ENCODE results near the gene KIF21A.

Gene KIF21A

DNA sequence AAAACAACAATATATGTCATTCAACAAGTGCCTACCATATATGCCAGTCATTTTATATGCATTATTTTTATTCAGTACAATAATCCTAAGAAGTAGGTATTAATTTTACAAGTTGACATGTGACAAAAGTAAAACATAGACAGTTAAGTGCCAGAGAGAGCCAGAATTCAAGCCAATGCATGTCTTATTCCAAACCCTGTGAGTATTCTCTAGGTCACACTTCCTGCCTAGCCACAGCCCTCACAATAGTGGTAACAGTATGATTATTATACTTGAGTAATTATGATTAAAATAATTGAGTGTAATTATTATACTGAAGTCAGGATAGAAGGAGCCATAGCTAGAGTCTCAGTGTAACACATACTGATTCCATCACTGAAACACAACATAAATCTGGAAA, 52.2 kb downstream of the KIF21A start:
- DNase-seq (ENCODE audit: low read depth, low spot score) = no peak

DNA sequence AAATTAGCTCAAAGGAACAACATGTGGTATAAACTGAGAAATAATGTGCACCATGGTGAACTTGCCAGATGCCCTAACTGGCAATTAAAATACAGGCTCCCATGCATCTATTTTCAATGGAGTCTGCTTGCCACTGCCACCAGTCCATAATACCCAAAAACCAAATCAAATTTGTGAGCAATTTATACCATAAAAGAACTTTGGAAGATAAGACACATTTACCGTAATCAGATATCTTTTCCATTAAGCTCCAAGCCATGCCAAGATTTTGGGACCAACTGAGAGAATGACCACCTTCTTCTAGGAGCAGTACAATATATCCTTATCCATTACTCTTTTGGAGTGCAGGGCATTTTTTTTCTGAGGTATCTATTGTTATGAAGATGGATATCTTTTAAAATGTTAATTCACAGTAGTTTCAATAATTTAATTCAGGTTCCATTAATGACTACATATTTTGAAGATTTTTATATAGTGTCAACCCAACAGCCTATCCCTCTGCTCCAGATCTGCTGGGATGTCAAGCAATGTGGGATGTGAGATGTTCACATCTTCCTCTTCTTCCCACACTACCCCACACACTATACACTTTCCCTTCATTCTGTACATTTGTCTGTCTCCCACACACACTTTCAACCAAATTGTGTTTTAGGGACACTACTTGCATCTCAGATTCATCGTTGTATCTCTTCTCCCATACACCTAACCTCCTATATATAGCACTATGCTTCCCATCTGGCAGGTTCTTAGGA, 53.3 kb downstream of the KIF21A start:
- DNase-seq (ENCODE audit: low read depth, low spot score) = no peak

DNA sequence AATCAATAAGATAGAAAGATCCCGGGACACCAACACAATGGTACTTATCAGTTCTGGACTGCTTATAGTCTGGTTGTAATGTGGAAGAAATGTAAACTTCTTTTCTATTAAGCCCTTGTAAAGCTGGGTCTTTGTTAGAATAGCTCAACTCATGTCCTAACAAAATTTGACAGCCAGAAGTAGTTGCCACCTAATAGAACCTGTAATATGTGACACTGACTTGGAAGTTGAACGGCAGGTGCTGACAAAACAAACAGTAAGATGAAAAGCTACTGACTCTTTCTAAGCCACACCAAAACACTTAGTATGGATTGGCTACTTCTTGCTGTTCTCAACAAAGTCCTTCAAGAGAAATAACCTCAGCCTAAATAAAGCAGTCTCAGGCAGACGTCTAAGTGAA, 56.6 kb downstream of the KIF21A start:
- DNase-seq (ENCODE audit: low read depth, low spot score) = no peak

DNA sequence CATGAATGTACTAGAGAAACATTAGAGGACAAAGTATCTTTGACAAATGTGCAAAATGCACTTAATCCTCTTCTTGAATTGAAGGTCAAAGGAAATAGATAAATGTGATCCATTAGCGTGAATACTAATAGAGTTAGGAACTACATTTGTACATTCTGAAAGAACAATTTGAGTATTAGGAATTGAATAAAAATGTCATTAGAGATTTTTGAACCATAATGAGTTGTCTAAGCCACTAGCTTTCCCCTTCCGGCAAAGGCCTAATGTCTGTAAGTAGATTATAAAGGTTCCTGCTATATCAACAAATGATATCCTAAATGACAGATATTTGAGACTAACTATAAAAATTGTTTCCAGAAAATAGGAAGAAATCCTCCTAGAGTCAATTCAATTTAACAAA, 59.8 kb downstream of the KIF21A start:
- DNase-seq (ENCODE audit: low read depth, low spot score) = no peak

DNA sequence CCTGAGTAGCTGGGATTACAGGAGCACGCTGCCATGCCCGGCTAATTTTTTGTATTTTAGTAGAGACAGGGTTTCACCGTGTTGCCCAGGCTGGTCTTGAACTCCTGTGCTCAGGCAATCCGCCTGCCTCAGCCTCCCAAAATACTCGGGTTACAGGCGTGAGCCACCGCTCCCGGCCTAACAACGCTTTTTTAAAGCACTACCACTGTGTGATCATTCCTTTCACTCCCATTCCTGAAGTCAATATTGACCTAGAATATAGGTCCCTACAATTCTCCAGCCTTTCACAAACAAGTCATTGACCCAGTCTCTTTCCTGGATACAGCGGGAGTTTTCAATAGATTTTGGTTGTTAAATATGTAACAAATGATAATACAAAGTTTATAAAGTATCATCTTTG, 62.8 kb downstream of the KIF21A start:
- DNase-seq (ENCODE audit: low read depth, low spot score) = no peak

DNA sequence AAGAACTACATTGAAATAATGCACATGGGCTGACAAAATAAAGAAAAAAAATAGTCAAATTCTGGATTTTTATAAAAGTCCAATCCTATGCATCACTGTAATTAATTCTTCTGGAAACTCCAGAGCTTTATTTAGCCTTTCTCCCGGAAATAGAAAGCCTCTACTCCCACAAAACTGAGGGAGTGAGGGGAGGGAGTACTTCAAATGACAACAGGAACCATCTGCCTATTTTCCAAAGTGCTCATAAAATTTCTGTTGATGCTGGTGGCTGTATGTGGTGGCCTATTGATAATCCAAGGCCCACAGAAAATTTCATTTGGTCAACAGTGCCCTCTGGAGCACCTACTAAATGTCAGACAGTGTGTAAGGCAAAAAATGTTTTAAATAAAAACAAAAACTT, 64.6 kb downstream of the KIF21A start:
- DNase-seq (ENCODE audit: low read depth, low spot score) = no peak

DNA sequence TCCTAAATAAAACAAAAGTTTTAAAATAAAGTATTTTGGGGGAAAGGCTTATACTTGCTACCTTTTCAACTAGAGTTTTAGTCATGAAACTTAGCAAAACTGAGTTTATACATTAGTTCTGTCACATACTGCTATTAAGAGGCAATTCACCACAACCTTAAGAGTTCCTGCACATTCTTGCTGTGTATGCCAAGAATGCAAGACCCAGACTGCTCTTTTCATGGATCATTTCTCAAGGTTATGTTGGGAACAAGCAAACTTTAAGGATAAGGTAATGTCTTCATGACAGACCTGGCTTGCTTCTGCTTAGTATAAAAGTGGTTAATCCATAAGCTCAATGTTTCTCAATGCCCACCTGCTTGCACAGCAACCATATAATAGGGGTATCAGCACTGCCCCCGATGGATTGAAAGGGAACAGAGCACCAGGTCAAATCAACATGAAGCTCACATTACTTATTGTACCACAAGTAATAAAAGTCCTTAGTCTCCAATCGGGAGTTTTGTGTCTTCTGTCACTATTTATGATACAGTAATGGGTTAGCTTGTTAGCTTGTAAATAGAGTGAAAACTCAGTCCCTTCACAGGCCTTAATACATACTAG, 67.6 kb downstream of the KIF21A start:
- DNase-seq (ENCODE audit: low read depth, low spot score) = no peak

DNA sequence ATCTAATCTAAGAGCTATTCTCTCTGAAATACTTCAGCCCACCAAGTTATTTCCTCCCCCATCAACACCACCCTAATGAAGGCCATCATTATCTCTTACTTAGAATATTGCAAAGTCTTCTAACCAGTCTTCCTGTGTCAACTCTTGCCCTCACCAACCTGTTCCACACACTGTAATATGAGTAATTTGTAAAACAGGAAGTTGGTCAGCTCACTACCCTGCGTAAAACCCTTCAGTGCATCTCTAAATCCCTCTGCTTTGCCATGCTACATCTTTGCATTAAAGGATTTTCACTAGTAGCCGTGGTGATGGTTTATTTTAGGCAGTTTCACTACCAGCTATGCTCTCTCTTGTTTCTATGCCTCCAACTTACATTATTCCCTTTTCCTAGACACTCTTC, 70.0 kb downstream of the KIF21A start:
- no peak for DNase-seq (ENCODE audit: low read depth, low spot score)

DNA sequence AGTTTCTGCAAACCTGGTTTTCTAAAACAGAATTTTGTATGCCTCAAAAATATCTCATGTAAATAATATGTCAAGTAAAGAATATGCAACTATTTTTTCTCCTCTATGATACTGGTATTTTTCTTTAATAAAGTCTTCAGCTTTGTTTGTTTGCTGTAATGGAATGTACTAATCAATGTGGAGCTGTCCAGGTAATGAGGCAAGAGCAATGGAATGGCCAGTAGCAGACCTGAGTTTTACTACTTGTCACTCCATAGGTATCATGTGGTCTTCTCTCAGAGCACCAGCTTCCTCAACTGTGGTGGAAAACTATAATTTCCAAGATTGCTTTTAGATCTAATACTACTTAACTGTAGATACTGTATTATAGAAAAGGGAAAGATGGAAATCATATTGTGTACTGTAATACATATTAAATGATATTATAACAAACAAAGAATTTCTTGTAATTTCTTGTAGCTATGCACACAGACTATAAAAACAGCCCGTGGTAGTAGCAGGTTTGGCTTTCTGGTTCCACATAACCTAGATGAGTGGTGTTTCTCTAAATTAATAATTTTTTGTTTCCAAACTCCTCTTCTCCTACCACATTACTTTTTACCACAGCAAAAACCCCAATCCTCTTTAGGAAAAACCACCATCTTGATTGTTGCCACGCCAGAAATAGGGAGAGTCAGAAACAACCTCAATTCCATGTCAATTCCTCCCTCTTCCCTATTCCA, 70.6 kb downstream of the KIF21A start:
- no peak for DNase-seq (ENCODE audit: low read depth, low spot score)

DNA sequence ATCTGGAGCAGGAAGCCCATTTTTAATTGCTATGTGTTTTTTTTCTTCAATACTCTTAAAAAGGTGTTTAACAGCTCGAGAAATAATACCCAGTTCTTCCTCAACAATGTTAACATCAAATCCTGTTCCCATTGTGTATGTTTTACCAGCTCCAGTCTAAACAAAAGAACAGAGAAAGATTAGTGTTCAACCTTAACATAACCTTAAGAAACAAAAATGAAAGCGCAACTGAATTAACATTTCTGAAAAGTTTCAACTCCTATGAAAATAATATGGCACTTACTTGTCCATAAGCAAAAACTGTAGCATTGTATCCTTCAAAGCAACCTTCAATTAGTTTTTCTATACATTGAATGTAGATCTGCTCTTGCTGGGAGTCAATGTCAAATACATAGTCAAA, 73.2 kb downstream of the KIF21A start:
- no peak for DNase-seq (ENCODE audit: low read depth, low spot score)

DNA sequence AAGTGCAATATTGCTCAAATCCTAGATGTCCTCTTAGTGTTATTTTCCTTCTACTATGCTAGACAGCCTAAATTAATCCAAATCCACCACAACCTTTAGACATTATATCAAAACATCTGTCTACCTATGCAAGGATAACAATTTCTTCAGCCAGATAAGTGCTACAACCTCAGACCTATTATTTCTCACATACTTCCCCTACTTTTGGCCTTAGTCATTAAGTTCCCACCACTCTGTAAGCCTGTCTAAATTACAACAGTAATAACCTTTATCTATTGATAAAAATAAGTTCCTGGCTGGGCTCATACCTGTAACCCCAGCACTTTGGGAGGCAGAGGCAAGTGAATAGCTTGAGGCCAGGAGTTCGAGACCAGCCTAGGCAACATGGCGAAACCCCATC, 74.0 kb downstream of the KIF21A start:
- DNase-seq (ENCODE audit: low read depth, low spot score) = no peak

DNA sequence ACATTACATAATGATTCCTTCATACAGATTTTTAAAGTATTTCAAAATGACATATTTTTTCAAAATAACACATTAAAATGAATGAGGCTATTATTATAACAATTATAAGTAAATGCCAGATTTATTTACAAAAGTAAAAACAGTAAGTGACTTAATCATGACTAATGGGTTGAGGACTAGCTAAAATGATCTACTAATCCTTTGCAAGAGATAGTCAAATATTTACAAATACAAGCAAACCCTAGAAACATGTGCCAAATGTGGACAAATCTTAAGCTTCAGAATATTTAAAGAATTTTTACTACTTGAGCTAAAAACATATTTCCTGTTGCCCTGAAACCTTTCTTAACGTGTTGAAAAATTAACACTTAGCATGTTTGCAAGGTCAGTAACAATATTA, 74.8 kb downstream of the KIF21A start:
- DNase-seq (ENCODE audit: low read depth, low spot score) = no peak

DNA sequence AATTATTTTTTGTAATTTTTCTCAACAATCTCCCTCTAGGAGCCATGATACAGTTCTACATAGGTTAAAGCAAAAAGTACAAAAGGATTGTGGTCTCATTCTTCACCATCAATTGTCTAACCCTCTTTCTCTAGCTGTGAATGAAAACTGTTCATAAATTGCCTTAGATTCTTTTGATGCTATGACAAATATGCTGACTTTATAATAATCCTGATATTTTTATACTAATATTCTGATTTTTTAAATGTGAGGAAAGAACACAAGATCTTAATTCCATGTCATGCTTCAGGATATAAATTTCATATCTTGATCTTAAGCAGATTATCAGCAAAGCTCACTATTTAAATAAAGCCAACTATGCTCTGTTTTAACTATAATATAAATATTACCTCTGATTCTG, 75.4 kb downstream of the KIF21A start:
- DNase-seq (ENCODE audit: low read depth, low spot score) = no peak

DNA sequence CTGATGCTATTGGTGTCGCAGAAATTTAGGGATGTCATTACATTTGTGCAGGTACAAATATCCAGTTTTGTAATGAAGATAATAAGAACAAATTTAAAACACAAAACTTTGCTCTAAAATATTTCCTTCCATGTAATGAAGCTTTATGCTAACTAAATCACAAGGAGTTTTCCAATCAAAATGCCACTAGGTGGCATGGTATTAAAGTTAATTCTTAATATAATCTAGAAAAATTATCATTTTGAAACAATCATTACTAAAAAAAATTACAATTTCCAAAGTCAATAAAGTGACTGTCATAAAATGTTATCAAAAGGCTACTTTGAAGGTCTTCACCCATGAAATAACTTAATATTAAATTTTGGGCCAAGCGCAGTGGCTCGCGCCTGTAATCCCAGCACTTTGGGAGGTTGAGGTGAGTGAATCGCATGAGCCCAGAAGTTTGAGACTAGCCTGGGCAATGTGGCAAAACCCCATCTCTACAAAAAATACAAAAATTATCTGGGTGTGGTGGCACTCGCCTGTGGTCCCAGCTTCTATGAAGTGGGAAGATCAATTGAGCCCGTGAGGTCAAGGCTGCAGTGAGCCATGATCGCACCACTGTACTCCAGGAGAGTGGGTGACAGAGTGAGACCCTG, 77.4 kb downstream of the KIF21A start:
- DNase-seq (ENCODE audit: low read depth, low spot score) = no peak

DNA sequence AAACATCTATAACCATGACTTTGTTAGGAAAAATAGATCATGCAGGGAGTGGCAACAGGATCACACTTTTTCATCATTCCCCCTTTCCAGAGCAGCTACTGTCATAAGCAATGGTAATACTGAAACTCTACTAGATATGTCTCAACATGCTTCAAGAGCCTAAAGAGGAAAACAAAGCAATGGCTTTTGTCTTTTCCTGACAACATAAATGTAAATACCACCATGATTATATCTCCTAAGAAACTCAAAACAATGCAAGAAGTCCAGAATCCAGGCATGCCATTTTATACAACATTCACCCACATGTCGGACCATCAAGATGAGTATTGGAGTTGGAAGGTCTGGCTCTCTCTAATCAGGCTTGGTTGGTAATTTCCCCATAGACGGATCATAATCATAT, 78.7 kb downstream of the KIF21A start:
- no peak for DNase-seq (ENCODE audit: low read depth, low spot score)

DNA sequence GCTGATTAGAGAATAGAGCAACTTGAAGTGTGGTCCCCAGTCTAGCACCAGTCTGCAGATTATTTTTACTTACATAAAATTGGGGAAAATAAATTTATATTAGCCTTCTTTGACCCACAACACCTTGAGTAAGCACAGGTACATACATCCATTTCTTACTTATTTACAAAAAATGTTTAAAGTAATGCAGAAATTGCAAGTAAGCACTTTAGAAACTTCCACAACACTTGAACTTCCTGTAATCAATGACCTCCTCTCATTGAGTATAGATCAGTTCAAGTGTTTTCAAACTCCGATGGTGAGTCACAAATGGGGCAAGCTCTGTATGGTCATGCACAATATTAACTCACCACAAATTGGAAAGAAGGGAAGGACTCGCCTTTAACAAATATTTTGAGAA, 83.3 kb downstream of the KIF21A start:
- no peak for DNase-seq (ENCODE audit: low read depth, low spot score)

DNA sequence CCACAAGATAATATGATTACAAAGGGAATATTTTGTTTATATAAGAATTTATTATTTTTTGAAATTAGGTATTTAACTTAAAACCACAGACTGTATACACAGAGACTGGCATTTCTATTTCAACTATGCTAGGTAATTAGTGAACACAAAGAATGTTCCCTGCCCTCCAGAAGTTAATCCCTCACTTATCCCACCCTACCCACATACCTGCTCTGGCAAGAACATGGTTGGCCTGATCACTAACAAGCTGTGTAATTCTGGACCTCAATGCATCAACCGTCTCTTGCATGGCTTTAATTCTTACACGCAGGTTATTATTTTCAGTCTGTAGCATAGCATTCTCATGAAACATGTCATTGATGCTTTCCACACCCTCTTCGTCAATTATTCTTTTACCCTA, 85.9 kb downstream of the KIF21A start:
- DNase-seq (ENCODE audit: low read depth, low spot score) = no peak

DNA sequence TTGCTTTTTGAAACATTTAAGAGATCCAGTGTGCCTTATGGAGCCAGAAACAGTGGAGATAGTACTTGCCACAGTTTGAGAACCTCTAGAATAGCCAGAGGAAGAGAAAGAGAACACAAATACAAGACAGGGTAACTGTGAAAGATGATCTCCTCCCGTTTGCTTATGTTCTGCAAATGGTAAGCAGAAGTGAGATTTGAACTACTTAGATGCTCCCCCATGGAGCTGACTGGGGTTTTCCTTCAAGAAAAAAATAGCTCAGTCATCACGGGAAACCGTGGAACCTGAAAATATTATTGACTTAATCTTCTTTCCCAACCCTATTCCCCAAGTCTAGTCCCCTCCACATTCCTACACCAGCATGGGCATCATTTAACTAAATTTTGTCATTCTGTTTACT, 87.1 kb downstream of the KIF21A start:
- no peak for DNase-seq (ENCODE audit: low read depth, low spot score)

DNA sequence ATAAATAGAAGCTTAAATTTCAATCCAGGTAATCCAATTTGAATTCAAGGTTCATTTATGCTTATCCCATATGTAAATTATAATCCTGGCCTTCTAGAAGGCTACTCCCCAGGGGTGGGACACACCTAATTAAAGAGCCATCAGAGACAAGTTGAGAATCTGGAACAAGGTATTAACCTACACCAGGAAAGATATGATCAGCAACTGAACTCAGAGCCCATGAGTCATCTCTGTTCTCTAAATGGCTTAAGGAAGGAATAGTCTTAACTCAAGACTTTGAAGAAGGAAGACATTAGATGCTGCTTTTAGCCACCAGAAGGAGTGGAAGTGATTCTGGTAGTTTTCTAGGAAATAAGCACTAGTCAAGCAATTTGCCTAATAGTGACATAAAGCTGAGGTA, 88.0 kb downstream of the KIF21A start:
- DNase-seq (ENCODE audit: low read depth, low spot score) = no peak

DNA sequence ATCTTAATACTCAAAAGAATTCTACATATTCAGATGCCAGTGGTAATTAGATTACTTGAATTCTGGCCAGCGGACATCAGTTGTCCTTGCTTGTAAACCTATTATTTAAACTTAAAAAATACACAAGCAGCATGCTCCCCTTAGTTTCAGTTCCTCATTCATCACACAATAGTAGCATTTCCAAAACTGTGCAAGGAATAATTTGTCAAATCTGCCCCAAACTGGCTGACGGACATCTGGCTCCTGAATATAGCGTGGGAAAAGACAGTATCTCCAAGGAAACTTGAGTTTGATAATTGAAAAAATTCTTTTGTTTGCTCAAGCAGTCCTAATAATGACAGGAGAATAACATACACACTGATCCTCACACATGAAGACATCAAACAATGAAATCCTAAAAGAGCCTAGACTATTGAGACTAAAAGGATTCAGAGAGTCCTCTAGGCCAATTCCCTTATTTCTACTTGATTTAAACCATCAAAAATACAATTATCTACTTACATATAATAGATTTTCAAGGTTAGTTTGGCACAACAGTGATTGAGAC, 90.4 kb downstream of the KIF21A start:
- DNase-seq (ENCODE audit: low read depth, low spot score) = no peak

DNA sequence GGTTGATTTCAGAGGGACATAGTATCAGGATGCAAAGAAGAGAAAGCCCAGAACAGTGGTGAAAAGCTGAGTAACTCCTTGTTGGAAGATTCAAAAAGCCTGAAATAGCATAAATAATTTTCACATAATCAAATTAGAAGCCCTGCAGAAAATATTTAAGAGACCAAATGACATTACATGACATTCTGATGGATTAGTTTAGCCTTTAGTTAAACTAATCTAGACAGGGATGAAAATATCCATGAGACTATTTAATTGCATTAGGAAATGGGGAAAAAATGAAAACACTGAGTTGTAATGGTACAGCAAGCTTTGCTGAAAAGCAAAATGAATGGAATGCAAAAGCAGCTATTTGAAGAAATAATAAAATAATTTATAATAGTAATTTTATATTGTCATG, 91.8 kb downstream of the KIF21A start:
- DNase-seq (ENCODE audit: low read depth, low spot score) = no peak

DNA sequence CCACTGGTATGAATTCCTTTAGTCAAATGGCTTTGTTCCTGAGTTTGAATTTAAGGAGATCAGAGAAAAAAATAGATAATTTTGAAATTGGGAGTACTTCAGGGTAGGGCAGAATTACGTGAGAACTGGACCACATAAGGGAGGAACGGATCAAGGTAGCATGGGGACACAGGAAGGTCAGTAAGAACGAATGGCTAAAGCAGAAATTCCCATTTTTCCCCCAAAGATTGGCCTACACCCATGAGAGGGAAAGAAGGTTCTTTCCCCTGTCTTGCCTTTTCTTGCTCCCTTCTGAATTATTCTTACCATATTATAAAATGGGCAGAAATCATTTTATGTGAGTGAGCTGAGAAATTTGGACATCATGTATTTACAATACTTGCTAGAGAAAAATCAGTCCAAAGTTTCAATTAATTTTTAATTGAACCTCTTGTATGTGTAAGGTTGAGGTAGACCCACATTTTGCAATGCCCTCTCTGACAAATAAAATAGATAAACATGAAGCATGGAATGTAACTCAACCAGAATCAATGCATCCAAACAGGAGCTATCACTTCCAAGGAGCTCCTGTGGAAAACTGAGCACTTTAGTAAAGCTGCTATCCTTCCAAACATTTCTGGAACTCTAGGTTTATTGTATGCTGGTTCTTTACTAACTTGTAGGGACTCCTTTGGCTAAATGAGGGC, 93.8 kb downstream of the KIF21A start:
- no peak for DNase-seq (ENCODE audit: low read depth, low spot score)
